ENCODE measurements around the gene KLRC2.

DNA sequence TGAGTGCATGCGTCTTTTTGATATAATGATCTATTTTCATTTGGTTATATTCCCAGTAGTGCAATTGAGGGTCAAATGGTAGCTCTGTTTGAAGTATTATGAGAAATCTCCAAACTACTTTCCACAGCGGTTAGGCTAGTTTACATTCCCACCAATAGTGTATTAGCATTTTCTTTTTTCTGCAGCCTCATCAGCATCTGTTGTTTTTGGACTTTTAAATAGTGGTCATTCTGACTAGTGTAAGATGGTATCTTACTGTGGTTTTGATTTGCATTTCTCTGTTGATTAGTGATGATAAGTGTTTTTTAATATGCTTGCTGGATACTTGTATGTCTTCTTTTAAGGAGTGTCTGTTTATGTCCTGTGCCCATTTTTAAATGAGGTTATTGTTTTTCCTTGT, 21.0 kb upstream of the KLRC2 start:
- no peak for TF ChIP-seq EZH2 (IDR thresholded peaks at IDR 0.05)
- no peak for TF ChIP-seq POLR2A (IDR thresholded peaks at IDR 0.05; ENCODE audit: borderline replicate concordance, extremely low read depth, insufficient read depth, insufficient read length)
- TF ChIP-seq POLR2AphosphoS5 (IDR thresholded peaks at IDR 0.05; ENCODE audit: low read depth, low read length), result no peak
- no peak for TF ChIP-seq CTCF (IDR thresholded peaks at IDR 0.05 in 2 of 3, conservative IDR thresholded peaks at IDR 0.05 in 1 of 3; ENCODE audit: borderline replicate concordance in 1 of 3, insufficient read depth in 1 of 3, low read depth in 2 of 3, low read length in 2 of 3)
